Kidney (tissue), 14 donors: ENCODE measurements around the gene ART3. TPM values are rescaled to one million over a fixed set of nuclear protein-coding genes. Genes with fewer than 3 reads are reported as not detected.

Source experiments
- DNase-seq, 5 donors: peaks; one replicate each; pipeline ENCODE4 v3.0.0-alpha.2; 2013 to 2020
- FAIRE-seq: peaks from 2 replicates; lab custom pipeline; 2012; peaks lifted over from hg19 to GRCh38; lab: Jason Lieb, UNC
- H3K27ac ChIP-seq, 2 donors: one replicate each; pipeline ENCODE4 v1.7.0; 2013; ENCODE audit warnings: low read depth in 2 of 2, low read length in 2 of 2, inconsistent platforms in 1 of 2
- H3K27me3 ChIP-seq: one replicate; pipeline ENCODE4 v1.7.1; 2013; ENCODE audit warnings: low read length, inconsistent platforms; ENCODE audit not compliant: control insufficient read depth, insufficient read depth
- H3K36me3 ChIP-seq, 3 donors: one replicate each; pipeline versions ENCODE4 v1.7.0 to v1.7.1; 2013; ENCODE audit warnings: low read length in 3 of 3, control low read depth in 1 of 3, inconsistent platforms in 1 of 3; ENCODE audit not compliant: insufficient read depth in 3 of 3, control insufficient read depth in 2 of 3
- H3K4me1 ChIP-seq, 3 donors: one replicate each; pipeline versions ENCODE4 v1.7.0 to v1.7.1; 2013; ENCODE audit warnings: low read length in 3 of 3, inconsistent platforms in 1 of 3, low read depth in 1 of 3; ENCODE audit not compliant: control insufficient read depth in 2 of 3, insufficient read depth in 2 of 3
- H3K4me3 ChIP-seq, 3 donors: one replicate each; pipeline versions ENCODE4 v1.7.0 to v1.8.1; 2013; ENCODE audit warnings: low read length in 3 of 3, control low read depth in 1 of 3, inconsistent platforms in 1 of 3
- H3K9ac ChIP-seq, 3 donors: one replicate each; pipeline versions ENCODE4 v1.7.0 to v1.7.1; 2013; ENCODE audit warnings: low read length in 3 of 3, control low read depth in 1 of 3, inconsistent platforms in 1 of 3
- H3K9me3 ChIP-seq, 3 donors: one replicate each; pipeline versions ENCODE4 v1.7.0 to v1.7.1; 2013; ENCODE audit warnings: low read length in 3 of 3, control low read depth in 1 of 3, inconsistent platforms in 1 of 3; ENCODE audit not compliant: control insufficient read depth in 2 of 3, insufficient read depth in 1 of 3
- CTCF ChIP-seq: IDR thresholded peaks from 3 replicates; pipeline ENCODE4 v1.5.1; 2012; ENCODE audit warnings: mild to moderate bottlenecking, moderate library complexity, borderline replicate concordance; ENCODE audit not compliant: insufficient read depth; ENCODE audit errors: extremely low read depth
- intact Hi-C: fragments of 100-400 bp; cut with DNase I; formaldehyde crosslinking; loops from one replicate; pipeline ENCODE4 v1.11.1; 2022
- polyA plus RNA-seq: library from polyadenylated mRNA; stranded (reverse); fragments of 350-450 nt; fragmentation: Illumina TruSeq; extraction: RNeasy Lipid Tissue Mini Kit (QIAGEN cat#74804); gene quantifications from one replicate; pipeline ENCODE4 v1.2.3, GENCODE V29; 2014; ENCODE audit warnings: low read depth, low replicate concordance; ENCODE audit not compliant: insufficient read depth
- total RNA-seq: library from RNA; stranded (reverse); fragmentation: NEBNext Ultra II Directional; extraction: Animal tissue kit (Norgen Biotek cat#: 25700); gene quantifications from one replicate; pipeline ENCODE4 v1.2.1, GENCODE V29; 2021
- donor health status: control.
- donor health status: control.
- donor health status: control.
- donor health status: control.
- donor health status: control.
- donor health status: DM: yes; HTN: yes; CAD: no.
- donor health status: Normal renal cell carcinoma (clear cell type).

ART3 gene
- total and polyA plus RNA-seq, 2 donors from 2014 or later: not detected

GRCh38 chr4:76067652-76068286, 6.7 kb upstream of the ART3 start:
- intact Hi-C loops: loop anchor here (5.0 kb wide), 1 partner anchor 70 kb away; no protein-coding TSS in a partner anchor
- Histone ChIP-seq H3K9ac (no peak overlapping the region), H3K9me3 (no peaks in the 10 kb centered on the region), H3K36me3 (no peaks in the 10 kb centered on the region), H3K4me3 (no peak overlapping the region), H3K27ac (no peak overlapping the region), H3K4me1 (no peaks in the 10 kb centered on the region), H3K27me3 (no peaks in the 10 kb centered on the region)
- DNase-seq (peak in 4 of 5 donors; percentile 57 to 88 (median 80)), FAIRE-seq (peak; percentile 99)
- TF ChIP-seq CTCF: peak; percentile 89

GRCh38 chr4:76072760-76073159, 1.7 kb upstream of the ART3 start:
- no peak overlapping the region for H3K4me3 ChIP-seq
- H3K36me3 ChIP-seq: no peaks in the 10 kb centered on the region
- no peaks in the 10 kb centered on the region for H3K4me1 ChIP-seq
- intact Hi-C loops: no loop called here
- H3K9ac ChIP-seq: no peak overlapping the region
- TF ChIP-seq CTCF: no peak
- DNase-seq (no peak), FAIRE-seq (no peak)
- no peak overlapping the region for H3K27ac ChIP-seq
- no peaks in the 10 kb centered on the region for H3K27me3 ChIP-seq
- no peaks in the 10 kb centered on the region for H3K9me3 ChIP-seq

GRCh38 chr4:76074993-76075600, 588 bp downstream of the ART3 start:
- H3K9ac ChIP-seq: no peak overlapping the region
- no peaks in the 10 kb centered on the region for H3K4me1 ChIP-seq
- no peak for TF ChIP-seq CTCF
- H3K4me3 ChIP-seq: no peak overlapping the region
- no peak for FAIRE-seq
- H3K36me3 ChIP-seq: no peaks in the 10 kb centered on the region
- no peaks in the 10 kb centered on the region for H3K27me3 ChIP-seq
- no peaks in the 10 kb centered on the region for H3K9me3 ChIP-seq
- intact Hi-C loops: no loop called here
- no peak for DNase-seq
- no peak overlapping the region for H3K27ac ChIP-seq
